ENCODE data around the gene CHKB. TPM values are rescaled to one million over a fixed set of nuclear protein-coding genes. Genes with fewer than 3 reads are reported as not detected.

Gene CHKB
- total RNA-seq, 1 donor from 2014 or later: 47.4 TPM

DNA sequence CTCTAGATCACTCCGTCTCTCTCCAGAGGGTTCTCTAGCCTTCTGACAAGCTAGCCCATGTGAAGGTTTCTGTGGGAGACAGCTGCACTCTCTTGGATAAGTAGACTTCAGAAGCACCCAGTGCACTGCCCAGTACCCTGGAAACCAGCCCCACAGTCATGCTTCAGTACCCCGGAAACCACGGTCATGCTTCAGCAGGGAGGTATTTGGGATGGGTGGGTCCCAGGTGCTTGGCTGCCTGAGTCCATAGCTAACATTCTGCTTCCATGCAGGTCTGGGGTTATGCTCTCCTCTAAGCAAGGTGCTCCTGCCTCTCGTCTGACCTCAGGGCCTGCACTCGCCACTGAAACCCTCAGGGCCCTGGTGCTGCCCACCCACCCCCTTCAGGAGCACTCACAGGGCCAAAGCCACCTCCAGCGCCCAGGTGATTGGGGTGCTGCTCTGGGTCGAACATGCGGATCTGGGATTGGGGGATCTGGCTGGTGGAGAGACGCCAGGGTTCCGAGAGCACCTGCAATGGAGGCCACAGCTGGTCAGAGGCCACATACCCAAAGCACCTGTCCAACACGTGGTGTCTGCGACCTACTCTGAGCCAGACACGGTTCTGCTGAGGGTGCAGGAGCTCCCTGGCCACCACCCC lies 12.6 kb downstream of the CHKB start:
- no peak overlapping the region for H3K27ac Mint-ChIP-seq (ENCODE audit: unreplicated experiment)
- H3K4me1 Mint-ChIP-seq (ENCODE audit: low read depth): no peaks in the 10 kb centered on the region
- TF ChIP-seq CTCF (IDR thresholded peaks at IDR 0.05): no peak
- no peak overlapping the region for H3K4me3 Mint-ChIP-seq (ENCODE audit: unreplicated experiment)
- no peaks in the 10 kb centered on the region for H3K27me3 Mint-ChIP-seq (ENCODE audit: low read depth)
- H3K9me3 Mint-ChIP-seq (ENCODE audit: low read depth): no peaks in the 10 kb centered on the region
- peaks cover 20% of the 10 kb centered on the region for H3K36me3 Mint-ChIP-seq (ENCODE audit: low read depth)
- no peak for DNase-seq (ENCODE audit: low spot score)

DNA sequence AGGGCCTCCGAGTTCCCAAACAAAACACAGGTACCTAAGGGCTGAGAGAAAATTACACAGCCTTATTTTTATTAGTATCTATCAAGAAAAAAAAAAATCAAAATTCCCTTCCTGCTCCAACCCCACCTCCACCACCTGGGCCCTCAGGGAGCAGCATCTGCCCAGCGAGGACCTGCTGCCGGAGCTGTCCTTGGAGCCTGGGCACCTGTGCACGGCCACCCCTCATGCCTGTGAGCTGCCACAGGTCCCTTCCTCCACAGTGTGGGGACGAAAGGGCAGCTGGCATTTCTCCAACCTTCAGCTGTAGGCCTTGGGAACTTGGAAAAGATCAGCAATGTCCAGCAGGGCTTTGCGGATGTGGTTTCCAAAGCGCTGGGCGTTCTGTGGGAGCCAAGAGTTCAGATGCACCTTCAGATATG lies 13.6 kb downstream of the CHKB start:
- DNase-seq (ENCODE audit: low spot score): no peak
- H3K36me3 Mint-ChIP-seq (ENCODE audit: low read depth): peaks cover 20% of the 10 kb centered on the region
- no peaks in the 10 kb centered on the region for H3K4me1 Mint-ChIP-seq (ENCODE audit: low read depth)

DNA sequence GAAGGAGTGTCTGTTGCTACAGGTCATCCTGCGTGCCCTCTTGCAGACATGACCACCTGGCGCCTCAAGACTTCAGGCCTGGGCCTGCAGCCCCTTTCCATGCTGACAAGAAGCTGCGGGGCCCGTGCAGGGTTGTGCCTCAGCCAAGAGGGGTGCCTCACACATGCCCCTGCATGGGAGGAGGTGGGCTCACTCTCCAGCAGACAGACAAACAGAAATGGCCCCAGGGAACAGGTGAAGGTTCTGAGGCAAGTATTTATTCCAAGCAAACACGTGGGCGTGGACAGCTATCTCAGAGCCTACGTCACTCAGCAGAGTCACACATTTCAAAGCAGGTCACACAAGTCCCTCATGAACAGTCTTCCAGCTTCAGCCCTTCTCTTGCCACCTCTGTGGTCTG lies 14.0 kb downstream of the CHKB start:
- Mint-ChIP-seq H3K9me3 (ENCODE audit: low read depth) (no peaks in the 10 kb centered on the region), H3K27ac (ENCODE audit: unreplicated experiment) (no peak overlapping the region)
- DNase-seq (ENCODE audit: low spot score): no peak

More for the DNA sequence above, 13.6 kb downstream of the CHKB start:
- no peak overlapping the region for H3K4me3 Mint-ChIP-seq (ENCODE audit: unreplicated experiment)
- H3K27me3 Mint-ChIP-seq (ENCODE audit: low read depth): no peaks in the 10 kb centered on the region
- H3K27ac Mint-ChIP-seq (ENCODE audit: unreplicated experiment): no peak overlapping the region
- no peaks in the 10 kb centered on the region for H3K9me3 Mint-ChIP-seq (ENCODE audit: low read depth)
- TF ChIP-seq CTCF (IDR thresholded peaks at IDR 0.05): no peak

DNA sequence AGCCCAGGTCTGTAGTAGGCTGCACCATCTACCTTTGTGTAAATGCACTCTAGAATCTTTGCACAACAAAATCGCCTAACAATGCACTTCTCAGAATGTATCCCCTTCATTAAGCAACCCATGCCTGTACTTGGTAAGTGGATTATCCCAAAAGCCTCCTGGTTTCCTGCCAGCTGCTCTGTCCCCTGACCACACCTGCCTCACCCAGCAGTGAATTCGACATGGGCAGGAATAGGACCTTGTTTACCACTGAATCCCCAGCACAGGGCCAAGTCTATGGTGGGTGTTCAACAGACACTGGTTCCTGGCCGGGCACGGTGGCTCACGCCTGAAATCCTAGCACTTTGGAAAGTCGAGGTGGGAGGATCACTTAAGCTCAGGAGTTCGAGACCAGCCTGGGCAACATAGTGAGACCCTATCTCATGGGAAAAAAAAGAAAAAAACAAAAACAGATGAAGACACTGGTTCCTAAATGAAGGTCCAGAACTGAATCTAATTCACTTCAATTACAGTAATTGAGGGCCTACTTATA lies 14.9 kb downstream of the CHKB start:
- no peak for DNase-seq (ENCODE audit: low spot score)
- Mint-ChIP-seq H3K36me3 (ENCODE audit: low read depth) (peaks cover 20% of the 10 kb centered on the region), H3K4me3 (ENCODE audit: unreplicated experiment) (no peak overlapping the region), H3K4me1 (ENCODE audit: low read depth) (peaks cover 11% of the 10 kb centered on the region), H3K27ac (ENCODE audit: unreplicated experiment) (no peak overlapping the region), H3K9me3 (ENCODE audit: low read depth) (no peaks in the 10 kb centered on the region), H3K27me3 (ENCODE audit: low read depth) (no peaks in the 10 kb centered on the region)
- TF ChIP-seq CTCF (IDR thresholded peaks at IDR 0.05): no peak

More for the DNA sequence above, 14.0 kb downstream of the CHKB start:
- Mint-ChIP-seq H3K27me3 (ENCODE audit: low read depth) (no peaks in the 10 kb centered on the region), H3K4me3 (ENCODE audit: unreplicated experiment) (no peak overlapping the region), H3K4me1 (ENCODE audit: low read depth) (peaks cover 3% of the 10 kb centered on the region), H3K36me3 (ENCODE audit: low read depth) (peaks cover 20% of the 10 kb centered on the region)
- TF ChIP-seq CTCF (IDR thresholded peaks at IDR 0.05): no peak

DNA sequence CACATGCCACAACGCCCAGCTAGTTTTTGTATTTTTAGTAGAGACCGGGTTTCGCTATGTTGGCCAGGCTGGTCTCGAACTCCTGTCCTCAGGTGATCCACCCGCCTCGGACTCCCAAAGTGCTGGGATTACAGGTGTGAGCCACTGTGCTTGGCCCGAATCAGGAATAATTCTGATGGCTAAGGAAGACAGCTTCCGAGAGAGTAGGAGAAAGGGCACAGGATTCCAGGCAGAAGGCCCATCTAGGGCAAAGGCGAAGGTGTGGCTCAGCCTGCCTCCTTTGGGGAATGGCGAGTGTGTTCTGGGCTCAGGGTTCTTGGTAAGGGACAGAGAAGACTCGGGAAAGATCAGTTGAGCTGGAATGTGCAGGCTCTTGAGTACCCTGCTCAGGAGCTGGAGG lies 18.4 kb downstream of the CHKB start:
- H3K4me1 Mint-ChIP-seq (ENCODE audit: low read depth): peaks cover 16% of the 10 kb centered on the region

More for the DNA sequence above, 18.4 kb downstream of the CHKB start:
- peaks cover 9% of the 10 kb centered on the region for H3K27me3 Mint-ChIP-seq (ENCODE audit: low read depth)
- no peaks in the 10 kb centered on the region for H3K9me3 Mint-ChIP-seq (ENCODE audit: low read depth)
- no peak overlapping the region for H3K4me3 Mint-ChIP-seq (ENCODE audit: unreplicated experiment)
- DNase-seq (ENCODE audit: low spot score): no peak
- H3K36me3 Mint-ChIP-seq (ENCODE audit: low read depth): peaks cover 9% of the 10 kb centered on the region
- no peak for TF ChIP-seq CTCF (IDR thresholded peaks at IDR 0.05)
- H3K27ac Mint-ChIP-seq (ENCODE audit: unreplicated experiment): no peak overlapping the region

Measured in chondrocyte (in vitro differentiated cells).